A549 (cell line): Measurements from ENCODE around the gene LINGO4. TPM values are rescaled to one million over a fixed set of nuclear protein-coding genes. Genes with fewer than 3 reads are reported as not detected.

ENCODE experiments used
- ATAC-seq, 2 experiments: fragments of 200-7000 bp in 1 of 2; fragments of >200 bp in 1 of 2; cut with Nextera tagmentation in 1 of 2; cut with Tn5 transposase in 1 of 2; 3 replicates each; pipeline versions ENCODE4 v1.8.0 to v1.9.1; 2018 to 2020; ENCODE audit warnings: mild to moderate bottlenecking in 1 of 2, moderate library complexity in 1 of 2
- CTCF ChIA-PET: fragments of 300-600 bp; sonication (Branson Sonifier 250); formaldehyde crosslinking; extraction: SDS; loops from one replicate; lab custom pipeline; 2021; ENCODE audit warnings: antibody characterized with exemption, inconsistent platforms; lab: Yijun Ruan, JAX
- POLR2A ChIA-PET: fragments of 350-600 bp; formaldehyde crosslinking; extraction: SDS; loops from one replicate; lab custom pipeline; 2021; ENCODE audit warnings: antibody characterized with exemption, inconsistent platforms; lab: Yijun Ruan, JAX
- DNase-seq, 2 experiments: peaks; one replicate each; pipeline versions ENCODE4 v3.0.0 to v3.0.0-alpha.2; 2011 to 2016; ENCODE audit warnings: low read depth in 1 of 2, low spot score in 1 of 2
- FAIRE-seq: peaks from 2 replicates; lab custom pipeline; 2011; peaks lifted over from hg19 to GRCh38; lab: Jason Lieb, UNC
- H3K27ac ChIP-seq, 2 experiments: fragments of >200 bp; sonication (Bioruptor Twin); formaldehyde crosslinking; 3 replicates each; pipeline ENCODE4 v1.5.1; 2016 to 2017
- H3K4me1 ChIP-seq: fragments of >200 bp; sonication (Bioruptor Twin); formaldehyde crosslinking; 3 replicates; pipeline ENCODE4 v1.6.1; 2016
- H3K4me2 ChIP-seq: fragments of >200 bp; sonication (Bioruptor Twin); formaldehyde crosslinking; 3 replicates; pipeline ENCODE4 v1.6.1; 2016
- H3K4me3 ChIP-seq: fragments of >200 bp; sonication (Bioruptor Twin); formaldehyde crosslinking; 3 replicates; pipeline ENCODE4 v1.5.1; 2016
- H3K9me3 ChIP-seq: fragments of >200 bp; sonication (Bioruptor Twin); formaldehyde crosslinking; 3 replicates; pipeline ENCODE4 v1.6.1; 2016
- ATOH8 ChIP-seq: fragments of 250-450 bp; sonication (Bioruptor Pico); IDR thresholded peaks from 2 replicates; pipeline ENCODE4 v1.5.0; 2020; ENCODE audit warnings: low read depth, mild to moderate bottlenecking, moderate library complexity
- BCL3 ChIP-seq: fragments of >200 bp; sonication (Bioruptor Twin); formaldehyde crosslinking; IDR thresholded peaks from 3 replicates; pipeline ENCODE4 v1.6.1; 2016
- EHF ChIP-seq: fragments of 250-450 bp; sonication (Bioruptor Pico); IDR thresholded peaks from 2 replicates; pipeline ENCODE4 v1.5.0; 2020; ENCODE audit warnings: mild to moderate bottlenecking
- ELK1 ChIP-seq: fragments of 150-350 bp; IDR thresholded peaks from 2 replicates; pipeline ENCODE4 v1.6.1; 2014; ENCODE audit warnings: low read depth, mild to moderate bottlenecking, low read length
- EP300 ChIP-seq, 2 experiments: fragments of >200 bp; sonication (Bioruptor Twin); formaldehyde crosslinking; IDR thresholded peaks; 2 replicates in 1 of 2; 3 replicates in 1 of 2; pipeline ENCODE4 v1.6.1; 2016 to 2017
- ESRRA ChIP-seq: fragments of 150-350 bp; IDR thresholded peaks from 2 replicates; pipeline ENCODE4 v1.6.1; 2014; ENCODE audit warnings: mild to moderate bottlenecking, low read length, borderline replicate concordance
- FOXS1 ChIP-seq: fragments of 250-450 bp; sonication (Bioruptor Pico); IDR thresholded peaks from 2 replicates; pipeline ENCODE4 v1.5.0; 2020; ENCODE audit warnings: mild to moderate bottlenecking, moderate library complexity
- HES2 ChIP-seq: fragments of >200 bp; sonication (Bioruptor Twin); formaldehyde crosslinking; IDR thresholded peaks from 2 replicates; pipeline ENCODE4 v1.6.1; 2016
- HOXA7 ChIP-seq: fragments of 250-450 bp; sonication (Bioruptor Pico); IDR thresholded peaks from 2 replicates; pipeline ENCODE4 v1.5.0; 2020; ENCODE audit warnings: mild to moderate bottlenecking, moderate library complexity
- JUN ChIP-seq, 2 experiments: fragments of >200 bp; sonication (Bioruptor Twin); formaldehyde crosslinking; IDR thresholded peaks; 2 replicates in 1 of 2; 3 replicates in 1 of 2; pipeline ENCODE4 v1.6.1; 2016 to 2017
- MAFK ChIP-seq: fragments of 450-650 bp; IDR thresholded peaks from 2 replicates; pipeline ENCODE4 v1.6.1; 2014; ENCODE audit not compliant: partially characterized antibody
- NR3C1 ChIP-seq: fragments of >200 bp; sonication (Bioruptor Twin); formaldehyde crosslinking; IDR thresholded peaks from 3 replicates; pipeline ENCODE4 v1.6.1; 2017
- PHF8 ChIP-seq: fragments of 200-600 bp; sonication (generic); IDR thresholded peaks from 2 replicates; pipeline ENCODE4 v1.6.1; 2016; ENCODE audit warnings: low read depth, mild to moderate bottlenecking, antibody characterized with exemption, moderate library complexity, borderline replicate concordance
- POLR2A ChIP-seq: IDR thresholded peaks from 2 replicates; pipeline ENCODE4 v1.6.1; 2012; ENCODE audit warnings: mild to moderate bottlenecking, low read length
- RAD21 ChIP-seq, 2 experiments: fragments of >200 bp in 1 of 2; sonication (Bioruptor Twin) in 1 of 2; formaldehyde crosslinking in 1 of 2; IDR thresholded peaks in 1 of 2; conservative IDR thresholded peaks in 1 of 2; 2 replicates in 1 of 2; 3 replicates in 1 of 2; pipeline ENCODE4 v1.6.1; 2012 to 2018; ENCODE audit warnings: inconsistent platforms in 1 of 2
- REST ChIP-seq: fragments of 200-600 bp; sonication (generic); IDR thresholded peaks from 2 replicates; pipeline ENCODE4 v1.6.1; 2016; ENCODE audit warnings: antibody characterized with exemption, mild to moderate bottlenecking, moderate library complexity
- RFX5 ChIP-seq: fragments of 450-650 bp; IDR thresholded peaks from 2 replicates; pipeline ENCODE4 v1.7.1; 2014; ENCODE audit warnings: antibody characterized with exemption, mild to moderate bottlenecking, moderate library complexity
- RNF2 ChIP-seq: fragments of 200-600 bp; sonication (generic); IDR thresholded peaks from 2 replicates; pipeline ENCODE4 v1.6.1; 2016; ENCODE audit warnings: low read depth, mild to moderate bottlenecking, antibody characterized with exemption, moderate library complexity, borderline replicate concordance
- SMC3 ChIP-seq: fragments of >200 bp; sonication (Bioruptor Twin); formaldehyde crosslinking; IDR thresholded peaks from 3 replicates; pipeline ENCODE4 v1.6.1; 2018; ENCODE audit warnings: inconsistent platforms
- TFCP2L1 ChIP-seq: fragments of 250-450 bp; sonication (Bioruptor Pico); IDR thresholded peaks from 2 replicates; pipeline ENCODE4 v1.5.0; 2021; ENCODE audit warnings: mild to moderate bottlenecking
- TP53 ChIP-seq: fragments of 250-450 bp; sonication (Bioruptor Pico); IDR thresholded peaks from 2 replicates; pipeline ENCODE4 v1.5.0; 2021; ENCODE audit warnings: mild to moderate bottlenecking, moderate library complexity
- ZC3H11A ChIP-seq: fragments of 450-650 bp; IDR thresholded peaks from 2 replicates; pipeline ENCODE4 v1.6.1; 2014; ENCODE audit warnings: antibody characterized with exemption, mild to moderate bottlenecking
- ZNF302 ChIP-seq: fragments of 250-450 bp; sonication (Bioruptor Pico); IDR thresholded peaks from 2 replicates; pipeline ENCODE4 v1.9.0; 2021; ENCODE audit warnings: inconsistent platforms, mild to moderate bottlenecking, moderate library complexity
- ZSCAN20 ChIP-seq: fragments of 250-450 bp; sonication (Bioruptor Pico); IDR thresholded peaks from 2 replicates; pipeline ENCODE4 v1.8.0; 2022; ENCODE audit warnings: mild to moderate bottlenecking, moderate library complexity
- WGBS: methylation state at CpG from one replicate; pipeline ENCODE4 v1.1.6; 2017; ENCODE audit errors: missing lambda C conversion rate; 5-methylcytosine and 5-hydroxymethylcytosine counted together
- polyA plus RNA-seq, 4 experiments: library from polyadenylated mRNA; depleted of rRNA in 3 of 4; stranded (reverse); fragments of >200 nt; fragmentation: RNase III in 1 of 4; extraction: RNeasy Plus Mini Kit Qiagen cat#74134 plus additional on column Dnase treatment in 1 of 4; gene quantifications; 2 replicates in 3 of 4; 3 replicates in 1 of 4; pipeline ENCODE4 v1.2.3, GENCODE V29; 2011 to 2017
- TF ChIP-seq, protein P1 (sequence below): IDR thresholded peaks from 2 replicates; pipeline ENCODE4 v1.6.1; 2012

The LINGO4 gene
- polyA plus RNA-seq, 2 of the 4 experiments (the other 2 are of a cell fraction), result not detected

DNA sequence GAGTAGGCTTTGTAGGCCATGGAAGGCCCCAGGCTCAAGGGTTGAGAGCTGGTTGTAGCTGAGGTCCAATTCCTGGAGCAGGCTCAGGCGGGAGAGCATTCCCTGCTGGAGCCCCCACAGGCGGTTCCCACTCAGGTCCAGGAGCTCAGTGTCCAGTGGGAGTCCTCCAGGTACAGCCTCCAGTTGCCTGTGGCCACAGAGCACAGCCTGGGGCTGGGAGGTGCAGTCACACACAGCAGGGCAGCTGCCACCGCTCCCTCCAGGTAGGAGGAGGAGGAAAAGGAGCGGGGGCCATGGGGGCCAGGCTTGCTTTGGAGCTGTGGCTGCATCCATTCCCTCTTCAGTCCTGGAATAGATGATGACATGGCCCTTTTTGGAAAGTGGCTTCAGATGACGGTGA lies 2.8 kb downstream of the LINGO4 start:
- ChIA-PET CTCF (interaction anchor here (0.9 to 1.9 kb wide), 4 partner anchors 11 to 38 kb away, joined by 3 to 8 read pairs (median 4); partner anchors contain the start of genes C2CD4D and TDRKH), POLR2A (interaction anchor here (1.2 kb wide), 1 partner anchor 12 kb away, joined by 3 read pairs; the partner anchor contains the start of gene TDRKH)
- 81% methylated on average over 3 of the region's 5 CpGs for WGBS
- Histone ChIP-seq H3K9me3 (no peaks in the 10 kb centered on the region), H3K4me1 (no peaks in the 10 kb centered on the region), H3K27ac (no peak overlapping the region), H3K4me2 (no peak overlapping the region), H3K4me3 (no peak overlapping the region)
- TF ChIP-seq JUN (IDR thresholded peaks at IDR 0.05) (no peak), RFX5 (no peak), EP300 (IDR thresholded peaks at IDR 0.05) (no peak), MAFK (no peak), RNF2 (no peak), BCL3 (no peak), ZNF302 (no peak), REST (no peak), FOXS1 (CRISPR knock-in tag) (no peak), ATOH8 (CRISPR knock-in tag) (no peak), TFCP2L1 (no peak), EHF (CRISPR knock-in tag) (no peak), ZSCAN20 (CRISPR knock-in tag) (no peak), TP53 (CRISPR knock-in tag) (no peak), NR3C1 (no peak), ZC3H11A (no peak), ESRRA (no peak)
- TF ChIP-seq, protein P1, sequence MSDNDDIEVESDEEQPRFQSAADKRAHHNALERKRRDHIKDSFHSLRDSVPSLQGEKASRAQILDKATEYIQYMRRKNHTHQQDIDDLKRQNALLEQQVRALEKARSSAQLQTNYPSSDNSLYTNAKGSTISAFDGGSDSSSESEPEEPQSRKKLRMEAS, result no peak
- ATAC-seq (no peak), DNase-seq (no peak), FAIRE-seq (no peak)

- TF ChIP-seq TP53 (CRISPR knock-in tag) (no peak), FOXS1 (CRISPR knock-in tag) (no peak), TFCP2L1 (no peak), PHF8 (no peak), POLR2A (no peak), RAD21 (conservative IDR thresholded peaks at IDR 0.05 in 1 of 2, IDR thresholded peaks at IDR 0.05 in 1 of 2) (no peak), SMC3 (no peak), HOXA7 (CRISPR knock-in tag) (no peak), ELK1 (no peak), HES2 (no peak)
- TF ChIP-seq, protein P1, result no peak
- TF ChIP-seq, all 56 proteins: peak for 0
- no peaks in the 10 kb centered on the region for H3K9me3 ChIP-seq
- CTCF ChIA-PET, result interaction anchor here (1.5 to 1.9 kb wide), 2 partner anchors 11 to 35 kb away, joined by 5 to 8 read pairs; partner anchors contain the start of gene TDRKH
- ATAC-seq (no peak), DNase-seq (no peak), FAIRE-seq (no peak)
- WGBS, result 83% methylated on average over 4 of the region's 7 CpGs
- H3K4me3 ChIP-seq, result no peak overlapping the region
- no peak overlapping the region for H3K27ac ChIP-seq
- H3K4me1 ChIP-seq, result no peaks in the 10 kb centered on the region
- no peak overlapping the region for H3K4me2 ChIP-seq
- POLR2A ChIA-PET, result interaction anchor here (1.2 kb wide), 1 partner anchor 11 kb away, joined by 3 read pairs; the partner anchor contains the start of gene TDRKH
Measured at GRCh38 chr1:151801846-151802245, 3.4 kb downstream of the LINGO4 start.
